CD4-positive, alpha-beta T cell treated with Interleukin-6 for 4 hours (primary cell): ENCODE measurements around the gene STAM.

Source experiments
- DNase-seq: peaks from one replicate; pipeline ENCODE4 v3.0.0-alpha.2; 2020; ENCODE audit warnings: mixed read lengths

The STAM gene

GRCh38 chr10:17734432-17735080 lies 90.6 kb downstream of the STAM start:
- no peak for DNase-seq

- no peak for DNase-seq
Measured at GRCh38 chr10:17735166-17735941, 91.4 kb downstream of the STAM start.

- no peak for DNase-seq
Measured at GRCh38 chr10:17736223-17736622, 92.3 kb downstream of the STAM start.

DNA sequence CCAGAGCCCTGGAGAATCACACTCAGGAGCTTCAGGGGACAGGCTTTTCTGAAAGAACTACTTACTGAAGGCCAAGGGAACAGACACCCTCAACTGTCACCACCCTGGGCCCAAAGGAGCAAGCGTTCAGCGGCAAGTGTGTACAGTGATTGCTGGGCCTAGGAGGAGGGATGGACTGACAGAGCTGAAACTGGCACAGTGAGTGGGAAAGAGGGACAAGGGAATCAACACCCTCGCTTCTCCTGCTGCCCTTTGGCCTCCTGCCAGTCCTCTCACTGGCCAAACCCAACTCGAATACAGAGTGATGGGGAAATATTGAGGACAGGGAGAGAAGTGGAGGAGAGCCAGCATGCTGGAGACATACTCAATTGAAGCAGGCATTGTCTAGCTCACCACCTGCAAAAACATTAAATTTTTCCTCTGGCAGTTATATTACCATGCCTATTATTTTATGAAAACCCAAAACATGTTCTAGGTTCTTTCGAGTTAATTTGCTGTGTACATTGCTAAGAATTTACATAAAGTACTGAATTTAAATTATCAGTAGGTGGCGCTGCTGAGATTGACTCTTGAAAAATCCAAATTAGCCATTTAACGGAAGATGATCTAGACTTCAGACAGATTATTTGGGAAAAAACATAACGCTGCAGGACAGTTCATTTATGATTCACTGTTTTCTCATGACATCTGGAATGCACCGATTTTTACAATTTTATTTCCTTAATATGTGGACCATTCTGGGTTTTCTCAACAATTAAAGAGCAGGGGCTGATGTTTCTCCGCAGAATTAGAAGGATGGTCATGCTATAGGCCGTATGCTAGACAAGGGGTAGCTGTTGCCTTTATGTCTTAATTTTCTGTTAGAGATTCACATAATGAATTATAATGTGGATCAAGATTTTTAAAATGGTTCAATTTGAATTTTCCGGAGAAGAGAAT lies 93.3 kb downstream of the STAM start:
- DNase-seq, result no peak

- no peak for DNase-seq
Measured at GRCh38 chr10:17740668-17741067, 96.7 kb downstream of the STAM start.

GRCh38 chr10:17742918-17743317 lies 99.0 kb downstream of the STAM start:
- peak; percentile 75 for DNase-seq

DNA sequence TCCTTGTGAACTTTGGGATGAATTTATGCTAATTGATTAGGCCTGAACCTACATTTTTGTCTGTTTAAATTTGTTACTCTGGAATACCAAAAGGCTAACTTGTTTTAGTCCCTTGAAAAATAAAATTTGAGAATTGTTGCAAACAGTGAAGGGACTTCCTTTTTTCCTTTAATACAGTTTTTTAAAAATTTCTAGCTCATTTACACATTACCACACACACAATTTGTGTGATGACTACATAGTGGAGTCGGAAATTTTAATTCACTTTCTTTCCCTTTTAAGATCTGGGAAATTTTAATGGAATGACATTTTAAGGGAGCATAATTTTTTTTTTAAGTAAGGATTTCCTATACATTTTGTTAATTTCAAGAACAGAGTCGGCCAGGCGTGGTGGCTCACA lies 99.5 kb downstream of the STAM start:
- DNase-seq, result no peak

DNA sequence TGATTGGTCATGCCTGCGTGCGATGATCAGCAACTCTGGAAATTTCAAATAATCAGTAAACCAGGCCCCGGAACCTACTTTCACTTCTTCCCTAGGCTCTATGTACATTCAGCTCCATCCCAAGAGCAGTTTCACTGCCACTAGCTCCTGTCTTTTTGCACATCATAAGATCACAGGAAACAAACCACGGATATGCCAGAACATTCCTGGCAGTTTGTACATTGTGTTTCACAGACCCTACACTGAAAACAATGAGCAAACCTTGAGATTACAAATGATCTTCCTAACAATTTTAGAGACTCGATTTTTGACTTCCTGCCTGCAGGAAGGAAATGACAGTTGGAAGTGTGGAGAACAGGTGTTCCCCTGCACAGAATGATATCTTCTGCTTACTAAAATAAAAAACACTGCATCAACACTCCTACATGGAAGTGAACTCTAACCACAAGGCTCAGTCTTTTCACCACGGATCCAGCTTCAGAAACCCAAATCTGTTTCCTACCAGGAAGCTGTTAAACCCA lies 100.5 kb downstream of the STAM start:
- DNase-seq, result no peak

DNA sequence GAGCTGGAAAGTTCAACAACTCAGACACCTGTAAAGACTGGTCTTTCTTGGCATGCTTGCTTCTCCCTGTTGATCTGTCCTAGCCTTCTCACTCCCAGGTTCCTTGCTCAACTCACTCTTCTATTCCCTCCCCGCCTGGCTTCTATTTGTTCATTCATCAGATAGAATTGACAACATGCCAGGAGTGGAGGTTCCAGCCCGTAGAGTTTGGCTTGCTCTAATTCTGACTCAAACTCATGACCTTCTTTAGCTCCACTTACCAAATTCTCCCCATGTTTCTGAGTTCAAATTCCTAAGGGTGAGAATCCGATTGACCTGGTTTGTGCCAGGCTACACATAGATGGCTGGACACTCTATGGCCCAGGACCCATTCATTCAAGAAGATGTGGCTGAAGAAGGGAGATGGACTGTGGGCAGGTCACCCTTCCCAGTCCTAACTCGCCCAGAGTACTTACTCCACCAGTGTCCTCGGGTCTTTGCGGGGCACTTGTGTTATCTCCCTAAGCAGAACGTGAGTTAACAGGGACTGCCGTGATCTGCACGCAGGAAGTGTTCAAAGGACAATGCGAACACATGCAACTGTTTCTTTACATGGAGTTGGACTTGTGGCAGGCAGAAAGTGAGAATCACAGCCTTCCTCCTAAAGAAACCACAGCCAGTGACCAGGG lies 104.1 kb downstream of the STAM start:
- DNase-seq, result no peak

- DNase-seq, result no peak
Measured at GRCh38 chr10:17749890-17750289, 105.9 kb downstream of the STAM start.

DNA sequence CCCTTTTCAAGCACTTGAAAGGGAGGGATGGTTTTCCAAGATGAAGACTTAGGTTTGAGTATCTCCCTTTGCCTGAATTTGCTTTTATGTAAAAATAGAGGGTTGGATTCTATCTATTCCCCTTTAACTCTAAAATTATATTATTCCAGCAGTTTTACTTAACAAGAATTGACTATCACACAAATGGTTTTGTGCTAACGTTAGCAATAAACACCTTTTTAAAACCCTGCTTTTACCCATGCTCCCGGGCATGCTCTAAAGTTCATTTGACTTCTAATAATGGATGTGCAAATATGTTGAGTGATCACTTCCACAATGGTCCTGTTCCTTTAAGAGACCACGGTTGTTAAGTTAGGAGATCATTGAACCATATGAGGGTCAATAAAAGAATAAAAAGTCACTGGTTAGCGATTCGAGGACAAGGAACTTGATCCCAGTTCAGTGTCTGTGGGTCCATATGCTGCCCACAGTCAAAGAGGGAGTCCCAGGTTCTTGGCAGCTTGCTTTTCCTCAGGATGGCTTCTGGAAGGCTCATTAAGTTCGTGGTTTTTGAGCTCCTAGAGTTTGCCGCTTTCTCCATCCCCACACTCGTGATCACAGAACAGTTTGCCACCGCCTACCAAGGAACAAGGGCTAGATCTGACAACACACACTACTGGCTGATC lies 108.0 kb downstream of the STAM start, which contains the start of gene TMEM236:
TSS of gene TMEM236 (plus strand) at position 421 of the 665 bp plus-strand sequence. CDS start at position 516, 95 bp downstream.
- no peak for DNase-seq

DNA sequence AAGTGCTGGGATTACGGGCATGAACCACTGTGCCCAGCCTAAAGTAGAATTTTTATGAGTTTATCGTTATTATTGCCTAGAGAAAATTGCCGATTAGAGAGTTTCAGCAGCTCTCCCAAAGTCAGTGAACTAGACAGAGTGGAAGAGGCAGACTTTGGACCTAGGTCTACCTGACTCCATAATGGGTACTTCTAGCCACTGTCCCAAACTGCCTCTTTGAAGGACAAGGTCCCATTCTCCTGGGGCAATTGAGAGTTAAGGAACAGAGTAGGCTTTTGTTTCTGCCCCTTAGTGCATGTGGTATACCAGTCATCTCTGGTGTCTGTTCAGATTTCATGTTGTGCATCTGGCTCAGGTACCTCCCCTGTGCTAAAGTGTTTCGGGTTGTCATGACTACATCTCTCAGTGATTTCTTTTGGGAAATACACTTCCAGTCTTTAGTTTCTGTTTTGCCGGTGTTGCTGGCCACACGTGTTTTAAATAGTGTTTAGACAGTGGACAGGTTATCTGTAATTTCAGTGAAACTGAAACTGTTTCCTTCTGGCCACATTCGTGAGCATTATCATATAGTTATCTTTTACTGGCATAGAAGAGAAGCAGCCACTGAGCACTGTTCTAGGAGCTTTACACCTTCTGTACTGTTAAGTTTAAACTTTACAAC lies 112.7 kb downstream of the STAM start:
- no peak for DNase-seq

- no peak for DNase-seq
Measured at GRCh38 chr10:17758200-17758599, 114.2 kb downstream of the STAM start.

DNA sequence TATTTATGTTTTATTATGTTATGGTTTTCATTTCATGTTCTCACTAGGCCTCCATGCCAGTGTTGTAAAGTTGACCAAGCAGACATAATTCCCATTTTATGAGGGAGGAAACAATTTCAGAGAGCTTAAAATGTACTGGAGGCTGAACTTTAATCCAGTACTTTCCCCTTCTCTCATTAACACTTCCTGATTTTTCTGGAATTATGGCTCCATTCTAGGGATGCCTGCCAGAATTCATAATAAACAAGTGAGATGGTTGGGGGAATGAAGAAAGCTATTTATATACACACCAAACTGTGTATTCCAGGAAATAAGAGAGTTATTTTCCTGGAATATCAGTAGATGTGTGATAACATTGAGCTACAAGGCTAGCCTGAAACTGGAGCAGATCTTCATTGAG lies 114.9 kb downstream of the STAM start:
- no peak for DNase-seq

- no peak for DNase-seq
Measured at GRCh38 chr10:17764142-17764541, 120.2 kb downstream of the STAM start.

- no peak for DNase-seq
Measured at GRCh38 chr10:17765602-17766001, 121.7 kb downstream of the STAM start.
